Smooth muscle cell (in vitro differentiated cells): ENCODE measurements around the gene BMAL2. TPM values are rescaled to one million over a fixed set of nuclear protein-coding genes. Genes with fewer than 3 reads are reported as not detected.

Experiments
- DNase-seq: peaks from one replicate; lab custom pipeline; 2025; ENCODE audit not compliant: unreplicated experiment; lab: John Stamatoyannopoulos, UW
- H2AFZ ChIP-seq: fragments of 200-600 bp; sonication (generic); 2 replicates; pipeline ENCODE4 v1.6.0; 2016; ENCODE audit warnings: antibody characterized with exemption, low read depth, mild to moderate bottlenecking
- H3F3A ChIP-seq: fragments of 200-600 bp; sonication (generic); 2 replicates; pipeline ENCODE4 v1.6.0; 2017; ENCODE audit warnings: antibody characterized with exemption, low read depth
- H3K27ac ChIP-seq: fragments of 200-600 bp; sonication (generic); 2 replicates; pipeline ENCODE4 v1.5.1; 2016; ENCODE audit warnings: low read depth, mild to moderate bottlenecking
- H3K27me3 ChIP-seq: fragments of 200-600 bp; sonication (generic); 2 replicates; pipeline ENCODE4 v1.6.1; 2016; ENCODE audit warnings: low read depth, mild to moderate bottlenecking
- H3K36me3 ChIP-seq: fragments of 200-600 bp; sonication (generic); 2 replicates; pipeline ENCODE4 v1.5.1; 2016; ENCODE audit warnings: low read depth
- H3K4me1 ChIP-seq: fragments of 200-600 bp; sonication (generic); 2 replicates; pipeline ENCODE4 v1.5.1; 2016; ENCODE audit warnings: low read depth
- H3K4me2 ChIP-seq: fragments of 200-600 bp; sonication (generic); 2 replicates; pipeline ENCODE4 v1.6.0; 2016; ENCODE audit warnings: mild to moderate bottlenecking
- H3K4me3 ChIP-seq: fragments of 200-600 bp; sonication (generic); 2 replicates; pipeline ENCODE4 v1.5.1; 2016; ENCODE audit warnings: mild to moderate bottlenecking
- H3K79me2 ChIP-seq: fragments of 200-600 bp; sonication (generic); 2 replicates; pipeline ENCODE4 v1.6.0; 2016; ENCODE audit warnings: low read depth, mild to moderate bottlenecking
- H3K9ac ChIP-seq: fragments of 200-600 bp; sonication (generic); 2 replicates; pipeline ENCODE4 v1.6.0; 2016; ENCODE audit warnings: low read depth
- H3K9me3 ChIP-seq: fragments of 200-600 bp; sonication (generic); replicated peaks from 2 replicates; pipeline ENCODE4 v1.5.1; 2016; ENCODE audit warnings: low read depth
- H4K20me1 ChIP-seq: fragments of 200-600 bp; sonication (generic); 2 replicates; pipeline ENCODE4 v1.6.0; 2016; ENCODE audit warnings: low read depth
- CTCF ChIP-seq: fragments of 200-600 bp; sonication (generic); IDR thresholded peaks from 2 replicates; pipeline ENCODE4 v1.5.1; 2017; ENCODE audit warnings: borderline replicate concordance, mild to moderate bottlenecking, antibody characterized with exemption; ENCODE audit not compliant: insufficient read depth, poor library complexity, severe bottlenecking
- WGBS: methylation state at CpG from one replicate; pipeline ENCODE4 v1.1.7; 2016; ENCODE audit warnings: low lambda C conversion rate; 5-methylcytosine and 5-hydroxymethylcytosine counted together
- polyA plus RNA-seq: library from polyadenylated mRNA; unstranded; fragments of >200 nt; fragmentation: Nextera tagmentation; extraction: Ambion mirVana; gene quantifications from 2 replicates; pipeline ENCODE4 v1.2.1, GENCODE V29; 2016
- total RNA-seq: library from RNA; depleted of rRNA; stranded (reverse); fragments of >200 nt; gene quantifications from 2 replicates; pipeline ENCODE4 v1.2.3, GENCODE V29; 2014

The BMAL2 gene
- total and polyA plus RNA-seq, 2 experiments from 2014 or later, result 6.2 to 13.6 TPM

- Histone ChIP-seq H3K4me3 (no peak overlapping the region), H4K20me1 (no peaks in the 10 kb centered on the region), H3K79me2 (no peaks in the 10 kb centered on the region), H2AFZ (no peak overlapping the region), H3K36me3 (no peaks in the 10 kb centered on the region), H3K27ac (no peak overlapping the region), H3K9ac (no peak overlapping the region), H3F3A (no peaks in the 10 kb centered on the region), H3K4me1 (no peaks in the 10 kb centered on the region), H3K4me2 (no peak overlapping the region), H3K9me3 (no peaks in the 10 kb centered on the region), H3K27me3 (no peaks in the 10 kb centered on the region)
- no peak for DNase-seq
- WGBS, result 95% methylated on average over 7 of the region's 7 CpGs
- TF ChIP-seq CTCF, result no peak
These were observed 18.8 kb downstream of the BMAL2 start for GRCh38 chr12:27351476-27351875.

GRCh38 chr12:27355486-27355885 is 22.9 kb downstream of the BMAL2 start:
- no peak for DNase-seq

GRCh38 chr12:27355979-27356378 is 23.3 kb downstream of the BMAL2 start:
- no peak for DNase-seq
- H3K27ac ChIP-seq, result no peak overlapping the region
- H3K9me3 ChIP-seq, result no peaks in the 10 kb centered on the region
- H3K4me3 ChIP-seq, result no peak overlapping the region
- TF ChIP-seq CTCF, result no peak
- no peaks in the 10 kb centered on the region for H3K27me3 ChIP-seq
- H3K36me3 ChIP-seq, result no peaks in the 10 kb centered on the region
- no peaks in the 10 kb centered on the region for H3F3A ChIP-seq
- 50% methylated on average over 1 of the region's 1 CpG for WGBS
- H3K79me2 ChIP-seq, result no peaks in the 10 kb centered on the region
- H2AFZ ChIP-seq, result no peak overlapping the region
- H4K20me1 ChIP-seq, result no peaks in the 10 kb centered on the region
- peak overlapping the region; percentile 19 for H3K4me2 ChIP-seq
- no peak overlapping the region for H3K9ac ChIP-seq
- no peaks in the 10 kb centered on the region for H3K4me1 ChIP-seq

More at GRCh38 chr12:27355486-27355885, 22.9 kb downstream of the BMAL2 start:
- H3K36me3 ChIP-seq, result no peaks in the 10 kb centered on the region
- H3K9ac ChIP-seq, result no peak overlapping the region
- H3K9me3 ChIP-seq, result no peaks in the 10 kb centered on the region
- no peaks in the 10 kb centered on the region for H3K4me1 ChIP-seq
- peak overlapping the region; percentile 19 for H3K4me2 ChIP-seq
- no peak overlapping the region for H3K27ac ChIP-seq
- no peaks in the 10 kb centered on the region for H3K79me2 ChIP-seq
- H2AFZ ChIP-seq, result no peak overlapping the region
- WGBS, result 84% methylated on average over 2 of the region's 2 CpGs
- H3F3A ChIP-seq, result no peaks in the 10 kb centered on the region
- TF ChIP-seq CTCF, result no peak
- H3K27me3 ChIP-seq, result no peaks in the 10 kb centered on the region
- no peak overlapping the region for H3K4me3 ChIP-seq
- no peaks in the 10 kb centered on the region for H4K20me1 ChIP-seq

GRCh38 chr12:27359578-27360340 is 27.1 kb downstream of the BMAL2 start:
- no peak overlapping the region for H3K27ac ChIP-seq
- H3K36me3 ChIP-seq, result no peaks in the 10 kb centered on the region
- no peaks in the 10 kb centered on the region for H3K4me1 ChIP-seq
- H2AFZ ChIP-seq, result no peak overlapping the region
- H3K79me2 ChIP-seq, result no peaks in the 10 kb centered on the region
- TF ChIP-seq CTCF, result no peak
- no peaks in the 10 kb centered on the region for H4K20me1 ChIP-seq
- DNase-seq, result no peak
- no peaks in the 10 kb centered on the region for H3K9me3 ChIP-seq
- no peak overlapping the region for H3K9ac ChIP-seq
- 70% methylated on average over 3 of the region's 3 CpGs for WGBS
- H3F3A ChIP-seq, result no peaks in the 10 kb centered on the region
- no peaks in the 10 kb centered on the region for H3K27me3 ChIP-seq
- no peak overlapping the region for H3K4me2 ChIP-seq
- H3K4me3 ChIP-seq, result no peak overlapping the region
